ENCODE measurements around the gene SLFN12L.
A peak's percentile ranks its signal among the peaks of the same experiment; 100 is the strongest.

The SLFN12L gene

GRCh38 chr17:35438433-35438832 is 99.0 kb downstream of the SLFN12L start:
- no peak for DNase-seq (ENCODE audit: low read depth)
- TF ChIP-seq, protein P1, sequence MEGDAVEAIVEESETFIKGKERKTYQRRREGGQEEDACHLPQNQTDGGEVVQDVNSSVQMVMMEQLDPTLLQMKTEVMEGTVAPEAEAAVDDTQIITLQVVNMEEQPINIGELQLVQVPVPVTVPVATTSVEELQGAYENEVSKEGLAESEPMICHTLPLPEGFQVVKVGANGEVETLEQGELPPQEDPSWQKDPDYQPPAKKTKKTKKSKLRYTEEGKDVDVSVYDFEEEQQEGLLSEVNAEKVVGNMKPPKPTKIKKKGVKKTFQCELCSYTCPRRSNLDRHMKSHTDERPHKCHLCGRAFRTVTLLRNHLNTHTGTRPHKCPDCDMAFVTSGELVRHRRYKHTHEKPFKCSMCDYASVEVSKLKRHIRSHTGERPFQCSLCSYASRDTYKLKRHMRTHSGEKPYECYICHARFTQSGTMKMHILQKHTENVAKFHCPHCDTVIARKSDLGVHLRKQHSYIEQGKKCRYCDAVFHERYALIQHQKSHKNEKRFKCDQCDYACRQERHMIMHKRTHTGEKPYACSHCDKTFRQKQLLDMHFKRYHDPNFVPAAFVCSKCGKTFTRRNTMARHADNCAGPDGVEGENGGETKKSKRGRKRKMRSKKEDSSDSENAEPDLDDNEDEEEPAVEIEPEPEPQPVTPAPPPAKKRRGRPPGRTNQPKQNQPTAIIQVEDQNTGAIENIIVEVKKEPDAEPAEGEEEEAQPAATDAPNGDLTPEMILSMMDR (IDR thresholded peaks at IDR 0.05; ENCODE audit: low read length, missing control alignments) = no peak
- H3K4me3 ChIP-seq (replicated peaks; ENCODE audit: low read depth, low read length) = no peak overlapping the region

DNA sequence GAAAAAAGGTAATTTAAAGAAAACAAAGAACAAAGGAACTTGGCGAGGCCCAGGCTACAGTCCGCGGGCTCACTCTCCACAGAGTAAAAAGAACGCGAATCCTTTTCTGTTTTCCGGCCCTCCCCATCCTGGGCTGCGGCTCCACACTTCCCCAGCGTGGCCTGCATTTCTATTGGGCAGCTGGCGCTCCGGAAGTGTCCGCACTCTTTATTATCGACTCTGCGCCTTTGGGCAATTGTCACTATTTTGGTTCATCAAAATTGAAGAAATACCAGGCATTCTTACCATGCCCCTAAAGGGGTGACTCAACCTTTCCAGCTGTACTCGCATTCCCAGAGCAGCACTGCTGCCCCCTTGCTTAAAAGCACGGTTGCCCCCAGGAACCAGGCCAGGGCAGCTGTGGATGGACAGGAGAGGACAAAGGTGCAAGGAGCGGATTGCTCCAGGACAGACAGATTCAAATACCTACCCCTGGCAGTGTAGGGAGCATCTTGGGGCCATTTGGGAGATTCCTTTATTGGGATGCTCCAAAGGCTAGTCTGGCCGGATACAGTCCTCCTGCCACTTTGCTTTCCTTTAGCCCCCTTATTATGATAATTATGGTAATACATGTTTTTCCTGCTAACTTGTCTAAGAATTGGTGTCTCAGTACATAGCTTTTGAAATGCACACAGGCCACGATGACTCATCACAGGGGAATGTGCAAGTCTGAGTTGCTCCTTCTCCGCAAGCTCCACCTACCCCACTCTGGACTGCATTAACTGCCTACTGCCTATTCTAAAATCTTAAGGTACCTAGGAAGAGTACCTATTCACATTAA is 104.2 kb downstream of the SLFN12L start:
- peak; percentile 99 for DNase-seq (ENCODE audit: low read depth)

GRCh38 chr17:35432176-35433074 is 105.1 kb downstream of the SLFN12L start, which contains the start of gene SLFN12:
Gene SLFN12 (minus strand): TSS chr17:35432500. CDS start chr17:35423028, 9,472 bp downstream.
- peak; percentile 98 for DNase-seq (ENCODE audit: low read depth)
- TF ChIP-seq, protein P1 (IDR thresholded peaks at IDR 0.05; ENCODE audit: low read length, missing control alignments) = no peak
- peak within 1 kb of the TSS; percentile 84 for H3K4me3 ChIP-seq (replicated peaks; ENCODE audit: low read depth, low read length)

More for the DNA sequence above, 104.2 kb downstream of the SLFN12L start:
- TF ChIP-seq, protein P1 (IDR thresholded peaks at IDR 0.05; ENCODE audit: low read length, missing control alignments) = peak; percentile 43
- peak overlapping the region; percentile 84 for H3K4me3 ChIP-seq (replicated peaks; ENCODE audit: low read depth, low read length)

DNA sequence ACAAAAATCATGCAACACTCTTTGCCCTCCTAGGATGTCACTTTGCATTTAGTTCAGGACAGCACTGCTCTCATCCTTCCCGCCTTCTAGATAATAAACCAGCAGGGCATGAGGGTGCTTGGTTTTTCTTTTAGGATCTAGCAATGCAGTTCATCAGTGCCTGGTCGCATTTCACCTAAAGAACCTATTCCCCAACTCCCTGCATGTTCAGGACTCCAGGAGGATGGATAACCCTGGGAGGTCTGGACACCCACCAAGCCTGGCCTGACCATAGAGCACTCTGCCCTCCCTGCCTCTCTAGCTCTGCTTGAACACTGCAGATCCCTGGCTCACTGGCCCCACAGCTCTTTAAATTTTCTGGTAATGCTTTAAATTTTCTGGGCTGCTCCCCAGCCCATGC is 107.8 kb downstream of the SLFN12L start:
- H3K4me3 ChIP-seq (replicated peaks; ENCODE audit: low read depth, low read length) = no peak overlapping the region
- TF ChIP-seq, protein P1 (IDR thresholded peaks at IDR 0.05; ENCODE audit: low read length, missing control alignments) = no peak
- no peak for DNase-seq (ENCODE audit: low read depth)

DNA sequence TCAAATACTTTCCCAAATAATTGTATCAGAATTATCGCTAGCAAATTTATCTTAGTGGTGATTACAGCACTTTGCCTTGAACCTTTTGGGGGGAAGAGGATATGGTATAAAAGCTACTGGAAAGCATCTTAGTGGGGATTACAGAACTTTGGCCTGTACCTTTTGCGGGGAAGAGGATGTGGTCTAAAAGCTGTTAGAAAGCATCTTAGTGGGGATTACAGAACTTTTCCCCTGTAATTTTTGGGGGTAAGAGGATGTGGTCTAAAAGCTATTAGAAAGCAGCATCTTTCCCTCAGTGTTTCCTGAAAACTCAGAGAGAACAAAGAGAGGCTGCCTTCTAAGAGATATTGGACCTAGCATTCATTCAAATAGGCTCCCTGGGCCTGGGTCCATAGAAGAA is 109.2 kb downstream of the SLFN12L start:
- H3K4me3 ChIP-seq (replicated peaks; ENCODE audit: low read depth, low read length) = no peak overlapping the region
- TF ChIP-seq, protein P1 (IDR thresholded peaks at IDR 0.05; ENCODE audit: low read length, missing control alignments) = no peak
- no peak for DNase-seq (ENCODE audit: low read depth)

GRCh38 chr17:35423761-35424160 is 113.7 kb downstream of the SLFN12L start:
- peak; percentile 20 for DNase-seq (ENCODE audit: low read depth)
- TF ChIP-seq, protein P1 (IDR thresholded peaks at IDR 0.05; ENCODE audit: low read length, missing control alignments) = no peak
- H3K4me3 ChIP-seq (replicated peaks; ENCODE audit: low read depth, low read length) = no peak overlapping the region
